ENCODE data around the gene TTYH2.

GRCh38 chr17:74210191-74211140 is 2.9 kb upstream of the TTYH2 start:
- TF ChIP-seq POLR2A (IDR thresholded peaks at IDR 0.05) (no peak), CTCF (IDR thresholded peaks at IDR 0.05) (peak; percentile 93 to 99 (median 95)), EP300 (IDR thresholded peaks at IDR 0.05) (peak in 1 of 2 donors; percentile 19)

Measured in tibial nerve (tissue), 4 donors.